ENCODE data around the gene PRSS56.
"Not testable (repeated sequence)": the region's sequence is repeated elsewhere in the genome, so short reads cannot be mapped to it uniquely, and the experiment has no call there.

The PRSS56 gene

GRCh38 chr2:232525791-232526371 lies 5.7 kb downstream of the PRSS56 start, which contains the start of gene CHRND:
Gene CHRND, plus strand, starts transcription at chr2:232526160. Its CDS starts 56 bp downstream, at chr2:232526216.
- DNase-seq (ENCODE audit: low read depth), result no peak

GRCh38 chr2:232526372-232526941 lies 6.3 kb downstream of the PRSS56 start:
- DNase-seq (ENCODE audit: low read depth), result no peak

GRCh38 chr2:232527905-232528470 lies 7.8 kb downstream of the PRSS56 start:
- no peak for DNase-seq (ENCODE audit: low read depth)

- no peak for DNase-seq (ENCODE audit: low read depth)
Measured at GRCh38 chr2:232528746-232529460, 8.7 kb downstream of the PRSS56 start.

- DNase-seq (ENCODE audit: low read depth), result no peak
Measured at GRCh38 chr2:232529806-232530547, 9.8 kb downstream of the PRSS56 start.

- DNase-seq (ENCODE audit: low read depth), result no peak
Measured at GRCh38 chr2:232530626-232531260, 10.6 kb downstream of the PRSS56 start.

- no peak for DNase-seq (ENCODE audit: low read depth)
Measured at GRCh38 chr2:232532419-232532818, 12.2 kb downstream of the PRSS56 start.

GRCh38 chr2:232532821-232533220 lies 12.6 kb downstream of the PRSS56 start:
- not testable (repeated sequence) for DNase-seq (ENCODE audit: low read depth)

GRCh38 chr2:232533944-232534710 lies 13.9 kb downstream of the PRSS56 start:
- no peak for DNase-seq (ENCODE audit: low read depth)

- DNase-seq (ENCODE audit: low read depth), result no peak
Measured at GRCh38 chr2:232534940-232535651, 14.9 kb downstream of the PRSS56 start.

- no peak for DNase-seq (ENCODE audit: low read depth)
Measured at GRCh38 chr2:232535761-232536530, 15.8 kb downstream of the PRSS56 start.

- DNase-seq (ENCODE audit: low read depth), result no peak
Measured at GRCh38 chr2:232537079-232537478, 16.9 kb downstream of the PRSS56 start.

- no peak for DNase-seq (ENCODE audit: low read depth)
Measured at GRCh38 chr2:232537499-232537898, 17.3 kb downstream of the PRSS56 start.

GRCh38 chr2:232538671-232539070 lies 18.5 kb downstream of the PRSS56 start:
- DNase-seq (ENCODE audit: low read depth), result no peak

- DNase-seq (ENCODE audit: low read depth), result no peak
Measured at GRCh38 chr2:232539298-232540231, 19.4 kb downstream of the PRSS56 start, which contains the start of gene CHRNG. Gene CHRNG, plus strand, starts transcription at chr2:232539692. Its CDS starts 56 bp downstream, at chr2:232539748.

- no peak for DNase-seq (ENCODE audit: low read depth)
Measured at GRCh38 chr2:232540441-232541041, 20.4 kb downstream of the PRSS56 start.

GRCh38 chr2:232541195-232541960 lies 21.2 kb downstream of the PRSS56 start:
- DNase-seq (ENCODE audit: low read depth), result no peak
